HepG2 (cell line): ENCODE measurements around the gene ECHDC1. TPM values are rescaled to one million over a fixed set of nuclear protein-coding genes. Genes with fewer than 3 reads are reported as not detected.

Experiments used
- ATAC-seq: fragments of 200-7000 bp; cut with Tn5 transposase; 3 replicates; pipeline ENCODE4 v1.9.1; 2020; ENCODE audit warnings: mild to moderate bottlenecking, moderate library complexity
- BruUV-seq: library from RNA; stranded (reverse); fragments of 400-500 nt; replicated peaks from 2 replicates; lab custom pipeline; 2021; lab: Mats Ljungman, UMichigan
- CTCF ChIA-PET: fragments of 300-600 bp; formaldehyde crosslinking; extraction: SDS; loops from one replicate; lab custom pipeline; 2021; ENCODE audit warnings: low total read pairs, inconsistent platforms, low intra/inter-chr PET ratio; lab: Yijun Ruan, JAX
- POLR2A ChIA-PET: fragments of 350-600 bp; sonication (Branson Sonifier 250); formaldehyde crosslinking; loops from one replicate; lab custom pipeline; 2020; ENCODE audit warnings: antibody characterized with exemption, inconsistent platforms; lab: Yijun Ruan, JAX
- DNase-seq: peaks from one replicate; pipeline ENCODE4 v3.0.0-alpha.2; 2015; ENCODE audit warnings: low spot score
- FAIRE-seq: peaks from 3 replicates; lab custom pipeline; 2011; peaks lifted over from hg19 to GRCh38; lab: Jason Lieb, UNC
- H2AFZ ChIP-seq: one replicate; pipeline ENCODE4 v1.6.1; 2011; ENCODE audit warnings: low read length, inconsistent platforms
- H3K27ac ChIP-seq: fragments of 300-600 bp; 3 replicates; pipeline ENCODE4 v1.8.0; 2011; ENCODE audit warnings: mixed run types, mild to moderate bottlenecking, mixed read lengths, low read length, inconsistent platforms; ENCODE audit not compliant: insufficient read depth; ENCODE audit errors: extremely low read length
- H3K27me3 ChIP-seq, 2 experiments: fragments of 200-600 bp in 1 of 2; 2 replicates in 1 of 2; 3 replicates in 1 of 2; pipeline versions ENCODE4 v1.6.0 to v1.8.0; 2011; ENCODE audit warnings: low read length in 2 of 2, mild to moderate bottlenecking in 2 of 2, moderate library complexity in 2 of 2, inconsistent platforms in 1 of 2; ENCODE audit not compliant: insufficient read depth in 2 of 2, control insufficient read depth in 1 of 2
- H3K36me3 ChIP-seq, 2 experiments: fragments of 200-600 bp in 1 of 2; replicated peaks in 1 of 2; 2 replicates in 1 of 2; 3 replicates in 1 of 2; pipeline versions ENCODE4 v1.5.1 to v1.8.0; 2011; ENCODE audit warnings: low read length in 2 of 2, inconsistent platforms in 1 of 2; ENCODE audit not compliant: insufficient read depth in 2 of 2, control insufficient read depth in 1 of 2
- H3K4me1 ChIP-seq: 2 replicates; pipeline ENCODE4 v1.5.1; 2012; ENCODE audit warnings: low read length, inconsistent platforms; ENCODE audit not compliant: insufficient read depth
- H3K4me2 ChIP-seq: 2 replicates; pipeline ENCODE4 v1.6.0; 2011; ENCODE audit warnings: low read depth, low read length, inconsistent platforms
- H3K4me3 ChIP-seq, 3 experiments: fragments of 200-600 bp in 1 of 3; sonication (generic), shearing (Covaris generic) in 1 of 3; replicated peaks in 1 of 3; 2 replicates each; pipeline ENCODE4 v1.5.1; 2011 to 2016; ENCODE audit warnings: low read length in 3 of 3, inconsistent platforms in 2 of 3, low read depth in 2 of 3, mild to moderate bottlenecking in 2 of 3, control low read depth in 1 of 3, mixed read lengths in 1 of 3; ENCODE audit not compliant: insufficient read depth in 1 of 3
- H3K79me2 ChIP-seq: one replicate; pipeline ENCODE4 v1.6.1; 2011; ENCODE audit warnings: low read length, inconsistent platforms; ENCODE audit not compliant: insufficient read depth
- H3K9ac ChIP-seq: 2 replicates; pipeline ENCODE4 v1.6.0; 2011; ENCODE audit warnings: mild to moderate bottlenecking, low read depth, low read length, inconsistent platforms; ENCODE audit not compliant: insufficient read depth
- H3K9me3 ChIP-seq: 2 replicates; pipeline ENCODE4 v1.5.1; 2012; ENCODE audit warnings: mild to moderate bottlenecking, low read length
- H4K20me1 ChIP-seq: 2 replicates; pipeline ENCODE4 v1.6.0; 2011; ENCODE audit warnings: inconsistent platforms, mild to moderate bottlenecking, low read length, moderate library complexity; ENCODE audit not compliant: insufficient read depth
- CBX5 ChIP-seq: sonication (generic); formaldehyde crosslinking; IDR thresholded peaks from 2 replicates; pipeline ENCODE4 v1.4.0; 2020; ENCODE audit warnings: missing genetic modification reagents, borderline replicate concordance
- DNMT1 ChIP-seq: sonication (generic); formaldehyde crosslinking; IDR thresholded peaks from 2 replicates; pipeline ENCODE4 v1.5.1; 2020; ENCODE audit warnings: mild to moderate bottlenecking, missing genetic modification reagents
- HMGA1 ChIP-seq: sonication (generic); formaldehyde crosslinking; conservative IDR thresholded peaks from 2 replicates; pipeline ENCODE4 v1.4.0; 2020; ENCODE audit warnings: missing genetic modification reagents
- KDM2A ChIP-seq: sonication (generic); formaldehyde crosslinking; IDR thresholded peaks from 2 replicates; pipeline ENCODE4 v1.4.0; 2020; ENCODE audit warnings: low read depth, missing genetic modification reagents, borderline replicate concordance
- KLF12 ChIP-seq: sonication (generic); formaldehyde crosslinking; IDR thresholded peaks from 2 replicates; pipeline ENCODE4 v1.4.0; 2020; ENCODE audit warnings: missing genetic modification reagents, borderline replicate concordance
- NFRKB ChIP-seq: fragments of 450-650 bp; IDR thresholded peaks from 2 replicates; pipeline ENCODE4 v1.6.1; 2017
- TAF15 ChIP-seq: fragments of 200-400 bp; formaldehyde crosslinking; IDR thresholded peaks from one replicate; pipeline ENCODE4 v1.6.1; 2018; ENCODE audit warnings: mild to moderate bottlenecking, low read depth, low read length; ENCODE audit not compliant: poor library complexity, severe bottlenecking
- TBX3 ChIP-seq: fragments of 450-650 bp; IDR thresholded peaks from 2 replicates; pipeline ENCODE4 v1.6.1; 2017; ENCODE audit warnings: antibody characterized with exemption, mild to moderate bottlenecking, inconsistent platforms, borderline replicate concordance
- ZFP1 ChIP-seq: IDR thresholded peaks from 2 replicates; pipeline ENCODE4 v1.6.1; 2016
- ZNF180 ChIP-seq: sonication (generic); formaldehyde crosslinking; IDR thresholded peaks from 2 replicates; pipeline ENCODE4 v1.4.0; 2020; ENCODE audit warnings: low read depth, missing genetic modification reagents, borderline replicate concordance
- ZNF468 ChIP-seq: sonication (generic); formaldehyde crosslinking; IDR thresholded peaks from 2 replicates; pipeline ENCODE4 v1.8.0; 2022; ENCODE audit warnings: mild to moderate bottlenecking, moderate library complexity, missing genetic modification reagents
- ZNF598 ChIP-seq: sonication (generic); formaldehyde crosslinking; IDR thresholded peaks from 2 replicates; pipeline ENCODE4 v1.5.1; 2020; ENCODE audit warnings: mild to moderate bottlenecking, missing genetic modification reagents, borderline replicate concordance
- ZNF768 ChIP-seq: sonication (generic); formaldehyde crosslinking; IDR thresholded peaks from 2 replicates; pipeline ENCODE4 v1.4.0; 2020; ENCODE audit warnings: missing genetic modification reagents
- WGBS: methylation state at CpG from one replicate; pipeline ENCODE4 v1.1.6; 2017; ENCODE audit warnings: low lambda C conversion rate; 5-methylcytosine and 5-hydroxymethylcytosine counted together
- in situ Hi-C: cut with HindIII; loops from 2 replicates; pipeline ENCODE4 v1.10.0; 2017; ENCODE audit warnings: low pct_unique_long_range_greater_than_20kb; ENCODE audit not compliant: extremely low pct_ligation_motif_present
- intact Hi-C: fragments of 100-400 bp; cut with micrococcal nuclease; formaldehyde crosslinking; loops from one replicate; pipeline ENCODE4 v1.10.0; 2022; ENCODE audit not compliant: unreplicated experiment
- polyA plus RNA-seq, 8 experiments: library from polyadenylated mRNA; depleted of rRNA in 3 of 8; stranded (reverse) in 7 of 8; unstranded in 1 of 8; fragments of >200 nt; fragmentation: Illumina TruSeq in 4 of 8; extraction: Trizol in 4 of 8; gene quantifications; 2 replicates each; pipeline versions ENCODE4 v1.2.1 to v1.2.3, GENCODE V29; 2011 to 2016; ENCODE audit warnings: low read depth in 4 of 8, missing spikeins in 1 of 8, mixed read lengths in 1 of 8; ENCODE audit not compliant: insufficient read depth in 1 of 8
- total RNA-seq, 5 experiments: library from RNA; depleted of rRNA; stranded (reverse); fragments of >200 nt; fragmentation: Illumina TruSeq; extraction: Trizol; gene quantifications; 2 replicates each; pipeline ENCODE4 v1.2.3, GENCODE V29; 2016; ENCODE audit warnings: low read depth in 1 of 5
- TF ChIP-seq, protein P1 (sequence below): sonication (generic); formaldehyde crosslinking; conservative IDR thresholded peaks from 2 replicates; pipeline ENCODE4 v1.8.0; 2022; ENCODE audit warnings: missing genetic modification reagents
- TF ChIP-seq, protein P2 (sequence below): sonication (generic); formaldehyde crosslinking; IDR thresholded peaks from 2 replicates; pipeline ENCODE4 v1.4.0; 2020; ENCODE audit warnings: missing genetic modification reagents
- TF ChIP-seq, protein P3 (sequence below): sonication (generic); formaldehyde crosslinking; IDR thresholded peaks from 2 replicates; pipeline ENCODE4 v1.5.1; 2020; ENCODE audit warnings: missing genetic modification reagents, mild to moderate bottlenecking, borderline replicate concordance
- TF ChIP-seq, protein P4 (sequence below): sonication (generic); formaldehyde crosslinking; IDR thresholded peaks from 2 replicates; pipeline ENCODE4 v1.4.0; 2020; ENCODE audit warnings: mild to moderate bottlenecking, low read depth, missing genetic modification reagents

The ECHDC1 gene
- total and polyA plus RNA-seq, 2 of the 13 experiments (the other 11 are each of a cell fraction or from before 2014, with no cell fraction given): 32.8 to 98.1 TPM

DNA sequence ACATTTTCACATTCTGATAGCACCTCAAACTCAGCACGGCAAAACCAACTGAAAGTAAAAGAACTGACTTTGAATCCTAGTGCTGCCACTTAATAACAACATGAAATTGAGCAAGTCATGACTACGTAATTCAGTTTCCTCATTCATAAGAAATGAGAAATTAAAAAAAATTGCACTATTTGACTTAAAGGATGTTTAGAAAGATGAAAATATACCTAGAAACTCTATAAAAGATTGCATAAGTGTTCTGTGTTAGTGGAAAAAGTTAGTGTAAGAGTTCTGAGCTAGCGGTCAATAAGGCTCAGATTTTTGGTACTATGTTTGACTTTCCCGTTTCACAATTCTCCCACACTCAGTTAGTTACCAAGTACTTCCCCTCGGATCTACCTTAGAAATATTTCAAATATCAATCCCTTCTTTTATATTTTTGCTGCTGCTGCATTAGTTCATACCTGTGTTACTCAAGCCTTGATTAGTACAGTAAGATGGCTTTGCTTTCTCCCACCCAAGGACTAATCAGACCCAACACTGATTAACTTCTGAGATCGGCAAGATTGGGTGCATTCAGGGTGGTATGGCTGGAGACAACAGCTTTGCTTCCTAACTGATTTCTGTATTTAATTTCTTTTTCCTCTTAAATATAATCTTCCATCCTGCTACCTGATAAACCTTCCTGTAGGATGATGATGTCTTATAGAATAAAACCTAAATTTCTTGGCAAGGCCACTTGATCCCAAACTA is 25.9 kb downstream of the ECHDC1 start:
- H3K36me3 ChIP-seq: peaks cover 14 to 52% of the 10 kb centered on the region in 2 experiments
- in situ Hi-C loops (no loop called here), intact Hi-C loops (no loop called here)
- no peak overlapping the region for H3K27ac ChIP-seq
- H3K9ac ChIP-seq: no peak overlapping the region
- no peaks in the 10 kb centered on the region for H3K4me1 ChIP-seq
- DNase-seq (no peak), ATAC-seq (no peak), FAIRE-seq (no peak)
- ChIA-PET CTCF (no interaction called here), POLR2A (no interaction called here)
- no peaks in the 10 kb centered on the region for H3K79me2 ChIP-seq
- no peaks in the 10 kb centered on the region; the same call in 1 of the 2 replicates for H4K20me1 ChIP-seq
- 80% methylated on average over 6 of the region's 6 CpGs for WGBS
- H3K9me3 ChIP-seq: no peaks in the 10 kb centered on the region
- no peak overlapping the region for H2AFZ ChIP-seq
- BruUV-seq: no TSS peak
- H3K27me3 ChIP-seq: no peaks in the 10 kb centered on the region
- H3K4me2 ChIP-seq: no peak overlapping the region
- no peak overlapping the region for H3K4me3 ChIP-seq
- TF ChIP-seq TAF15 (no peak), ZFP1 (CRISPR knock-in tag) (no peak), ZNF180 (CRISPR knock-in tag) (no peak), ZNF468 (no peak), NFRKB (no peak), ZNF598 (CRISPR knock-in tag) (no peak), TBX3 (no peak), KLF12 (CRISPR knock-in tag) (no peak), HMGA1 (CRISPR knock-in tag) (no peak), CBX5 (CRISPR knock-in tag) (no peak), ZNF768 (no peak), DNMT1 (no peak), KDM2A (CRISPR knock-in tag) (no peak)
- TF ChIP-seq, protein P1, sequence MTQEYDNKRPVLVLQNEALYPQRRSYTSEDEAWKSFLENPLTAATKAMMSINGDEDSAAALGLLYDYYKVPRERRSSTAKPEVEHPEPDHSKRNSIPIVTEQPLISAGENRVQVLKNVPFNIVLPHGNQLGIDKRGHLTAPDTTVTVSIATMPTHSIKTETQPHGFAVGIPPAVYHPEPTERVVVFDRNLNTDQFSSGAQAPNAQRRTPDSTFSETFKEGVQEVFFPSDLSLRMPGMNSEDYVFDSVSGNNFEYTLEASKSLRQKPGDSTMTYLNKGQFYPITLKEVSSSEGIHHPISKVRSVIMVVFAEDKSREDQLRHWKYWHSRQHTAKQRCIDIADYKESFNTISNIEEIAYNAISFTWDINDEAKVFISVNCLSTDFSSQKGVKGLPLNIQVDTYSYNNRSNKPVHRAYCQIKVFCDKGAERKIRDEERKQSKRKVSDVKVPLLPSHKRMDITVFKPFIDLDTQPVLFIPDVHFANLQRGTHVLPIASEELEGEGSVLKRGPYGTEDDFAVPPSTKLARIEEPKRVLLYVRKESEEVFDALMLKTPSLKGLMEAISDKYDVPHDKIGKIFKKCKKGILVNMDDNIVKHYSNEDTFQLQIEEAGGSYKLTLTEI (CRISPR knock-in tag): no peak
- TF ChIP-seq, protein P2, sequence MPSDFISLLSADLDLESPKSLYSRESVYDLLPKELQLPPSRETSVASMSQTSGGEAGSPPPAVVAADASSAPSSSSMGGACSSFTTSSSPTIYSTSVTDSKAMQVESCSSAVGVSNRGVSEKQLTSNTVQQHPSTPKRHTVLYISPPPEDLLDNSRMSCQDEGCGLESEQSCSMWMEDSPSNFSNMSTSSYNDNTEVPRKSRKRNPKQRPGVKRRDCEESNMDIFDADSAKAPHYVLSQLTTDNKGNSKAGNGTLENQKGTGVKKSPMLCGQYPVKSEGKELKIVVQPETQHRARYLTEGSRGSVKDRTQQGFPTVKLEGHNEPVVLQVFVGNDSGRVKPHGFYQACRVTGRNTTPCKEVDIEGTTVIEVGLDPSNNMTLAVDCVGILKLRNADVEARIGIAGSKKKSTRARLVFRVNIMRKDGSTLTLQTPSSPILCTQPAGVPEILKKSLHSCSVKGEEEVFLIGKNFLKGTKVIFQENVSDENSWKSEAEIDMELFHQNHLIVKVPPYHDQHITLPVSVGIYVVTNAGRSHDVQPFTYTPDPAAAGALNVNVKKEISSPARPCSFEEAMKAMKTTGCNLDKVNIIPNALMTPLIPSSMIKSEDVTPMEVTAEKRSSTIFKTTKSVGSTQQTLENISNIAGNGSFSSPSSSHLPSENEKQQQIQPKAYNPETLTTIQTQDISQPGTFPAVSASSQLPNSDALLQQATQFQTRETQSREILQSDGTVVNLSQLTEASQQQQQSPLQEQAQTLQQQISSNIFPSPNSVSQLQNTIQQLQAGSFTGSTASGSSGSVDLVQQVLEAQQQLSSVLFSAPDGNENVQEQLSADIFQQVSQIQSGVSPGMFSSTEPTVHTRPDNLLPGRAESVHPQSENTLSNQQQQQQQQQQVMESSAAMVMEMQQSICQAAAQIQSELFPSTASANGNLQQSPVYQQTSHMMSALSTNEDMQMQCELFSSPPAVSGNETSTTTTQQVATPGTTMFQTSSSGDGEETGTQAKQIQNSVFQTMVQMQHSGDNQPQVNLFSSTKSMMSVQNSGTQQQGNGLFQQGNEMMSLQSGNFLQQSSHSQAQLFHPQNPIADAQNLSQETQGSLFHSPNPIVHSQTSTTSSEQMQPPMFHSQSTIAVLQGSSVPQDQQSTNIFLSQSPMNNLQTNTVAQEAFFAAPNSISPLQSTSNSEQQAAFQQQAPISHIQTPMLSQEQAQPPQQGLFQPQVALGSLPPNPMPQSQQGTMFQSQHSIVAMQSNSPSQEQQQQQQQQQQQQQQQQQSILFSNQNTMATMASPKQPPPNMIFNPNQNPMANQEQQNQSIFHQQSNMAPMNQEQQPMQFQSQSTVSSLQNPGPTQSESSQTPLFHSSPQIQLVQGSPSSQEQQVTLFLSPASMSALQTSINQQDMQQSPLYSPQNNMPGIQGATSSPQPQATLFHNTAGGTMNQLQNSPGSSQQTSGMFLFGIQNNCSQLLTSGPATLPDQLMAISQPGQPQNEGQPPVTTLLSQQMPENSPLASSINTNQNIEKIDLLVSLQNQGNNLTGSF (CRISPR knock-in tag): no peak
- TF ChIP-seq, protein P3, sequence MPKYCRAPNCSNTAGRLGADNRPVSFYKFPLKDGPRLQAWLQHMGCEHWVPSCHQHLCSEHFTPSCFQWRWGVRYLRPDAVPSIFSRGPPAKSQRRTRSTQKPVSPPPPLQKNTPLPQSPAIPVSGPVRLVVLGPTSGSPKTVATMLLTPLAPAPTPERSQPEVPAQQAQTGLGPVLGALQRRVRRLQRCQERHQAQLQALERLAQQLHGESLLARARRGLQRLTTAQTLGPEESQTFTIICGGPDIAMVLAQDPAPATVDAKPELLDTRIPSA (CRISPR knock-in tag): no peak
- TF ChIP-seq, protein P4, sequence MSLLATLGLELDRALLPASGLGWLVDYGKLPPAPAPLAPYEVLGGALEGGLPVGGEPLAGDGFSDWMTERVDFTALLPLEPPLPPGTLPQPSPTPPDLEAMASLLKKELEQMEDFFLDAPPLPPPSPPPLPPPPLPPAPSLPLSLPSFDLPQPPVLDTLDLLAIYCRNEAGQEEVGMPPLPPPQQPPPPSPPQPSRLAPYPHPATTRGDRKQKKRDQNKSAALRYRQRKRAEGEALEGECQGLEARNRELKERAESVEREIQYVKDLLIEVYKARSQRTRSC (CRISPR knock-in tag): no peak
